Fibroblast of lung (primary cell): Measurements from ENCODE around the gene CD302. TPM values are rescaled to one million over a fixed set of nuclear protein-coding genes. Genes with fewer than 3 reads are reported as not detected.
A peak's percentile ranks its signal among the peaks of the same experiment; 100 is the strongest.

Experiments
- DNase-seq, 2 donors: peaks; one replicate each; pipeline versions ENCODE4 v3.0.0 to v3.0.0-alpha.2; 2010; ENCODE audit warnings: low read depth in 2 of 2
- H2AFZ ChIP-seq: 2 replicates; pipeline ENCODE4 v1.5.1; 2012; ENCODE audit warnings: low read length, control low read depth, inconsistent platforms
- H3K27ac ChIP-seq: 2 replicates; pipeline ENCODE4 v1.5.1; 2011; ENCODE audit warnings: low read length, control low read depth; ENCODE audit not compliant: insufficient read depth
- H3K27me3 ChIP-seq: 2 replicates; pipeline ENCODE4 v1.5.1; 2011; ENCODE audit warnings: mild to moderate bottlenecking, low read length; ENCODE audit not compliant: control insufficient read depth, insufficient read depth
- H3K36me3 ChIP-seq: 2 replicates; pipeline ENCODE4 v1.5.1; 2011; ENCODE audit warnings: low read length; ENCODE audit not compliant: control insufficient read depth, insufficient read depth
- H3K4me1 ChIP-seq: 2 replicates; pipeline ENCODE4 v1.5.1; 2011; ENCODE audit warnings: low read length; ENCODE audit not compliant: control insufficient read depth, insufficient read depth; ENCODE audit errors: extremely low read depth
- H3K4me2 ChIP-seq: 2 replicates; pipeline ENCODE4 v1.5.1; 2011; ENCODE audit warnings: low read length, control low read depth; ENCODE audit not compliant: insufficient read depth; ENCODE audit errors: extremely low read depth
- H3K4me3 ChIP-seq, 4 experiments: fragments of 200-600 bp in 1 of 4; sonication (generic) in 1 of 4; replicated peaks in 1 of 4; 2 replicates each; pipeline ENCODE4 v1.5.1; 2011 to 2016; ENCODE audit warnings: low read length in 4 of 4, low read depth in 3 of 4, mild to moderate bottlenecking in 3 of 4, control low read depth in 2 of 4, inconsistent platforms in 1 of 4, mixed read lengths in 1 of 4; ENCODE audit not compliant: insufficient read depth in 1 of 4; ENCODE audit errors: control extremely low read depth in 1 of 4
- H3K79me2 ChIP-seq: 2 replicates; pipeline ENCODE4 v1.5.1; 2012; ENCODE audit warnings: mild to moderate bottlenecking, low read length, inconsistent platforms; ENCODE audit not compliant: control insufficient read depth, insufficient read depth
- H3K9ac ChIP-seq: 2 replicates; pipeline ENCODE4 v1.5.1; 2011; ENCODE audit warnings: mild to moderate bottlenecking, low read length, control low read depth; ENCODE audit not compliant: insufficient read depth
- H3K9me3 ChIP-seq: 2 replicates; pipeline ENCODE4 v1.5.1; 2012; ENCODE audit warnings: low read depth, low read length; ENCODE audit not compliant: control insufficient read depth, insufficient read depth
- H4K20me1 ChIP-seq: 2 replicates; pipeline ENCODE4 v1.5.1; 2011; ENCODE audit warnings: low read length; ENCODE audit not compliant: control insufficient read depth, insufficient read depth; ENCODE audit errors: extremely low read depth
- EZH2 ChIP-seq: IDR thresholded peaks from 2 replicates; pipeline ENCODE4 v1.5.1; 2012; ENCODE audit warnings: low read length, control low read depth, mild to moderate bottlenecking; ENCODE audit errors: missing control alignments
- polyA plus RNA-seq, 2 donors: library from polyadenylated mRNA; depleted of rRNA in 1 of 2; stranded (reverse) in 1 of 2; unstranded in 1 of 2; fragments of >200 nt; gene quantifications; 2 replicates each; pipeline ENCODE4 v1.2.1, GENCODE V29; 2011 to 2012; ENCODE audit warnings: missing spikeins in 1 of 2
- total RNA-seq: library from RNA; depleted of rRNA; stranded (reverse); fragments of >200 nt; gene quantifications from 2 replicates; pipeline ENCODE4 v1.2.1, GENCODE V29; 2014
- TF ChIP-seq, protein P1 (sequence below), 2 donors: IDR thresholded peaks in 1 of 2; conservative IDR thresholded peaks in 1 of 2; 1 replicate in 1 of 2; 2 replicates in 1 of 2; pipeline ENCODE4 v1.5.1; 2011 to 2012; ENCODE audit warnings: low read length in 2 of 2, control low read depth in 1 of 2, inconsistent platforms in 1 of 2, low read depth in 1 of 2, mild to moderate bottlenecking in 1 of 2

The CD302 gene
- total and polyA plus RNA-seq, 2 donors (not counting 1 experiment from before 2014, with no cell fraction given) = 9.4 to 19.1 TPM

DNA sequence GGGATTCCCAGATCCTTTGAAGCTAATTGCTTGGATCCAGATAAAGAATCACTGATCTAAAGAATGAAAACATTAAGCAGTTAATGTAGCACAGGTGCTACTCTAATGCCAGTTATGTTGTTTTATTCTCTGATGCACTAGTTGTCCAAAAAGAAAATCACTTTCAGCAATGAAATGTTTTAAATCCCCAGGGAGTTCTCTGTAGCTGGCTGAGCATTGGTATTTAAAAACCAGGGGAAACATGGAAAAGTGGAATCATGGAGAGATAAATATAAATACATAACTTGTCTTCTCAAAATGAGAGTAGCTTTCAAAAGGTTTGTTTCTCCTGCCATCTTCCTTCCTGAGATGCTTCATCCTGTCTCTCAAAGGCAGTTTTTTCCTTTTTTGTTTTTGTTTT, 37.7 kb downstream of the CD302 start:
- no peak for DNase-seq
- no peak overlapping the region for H3K9ac ChIP-seq
- peaks cover 2% of the 10 kb centered on the region for H3K36me3 ChIP-seq
- no peak overlapping the region for H3K4me2 ChIP-seq
- TF ChIP-seq, protein P1, sequence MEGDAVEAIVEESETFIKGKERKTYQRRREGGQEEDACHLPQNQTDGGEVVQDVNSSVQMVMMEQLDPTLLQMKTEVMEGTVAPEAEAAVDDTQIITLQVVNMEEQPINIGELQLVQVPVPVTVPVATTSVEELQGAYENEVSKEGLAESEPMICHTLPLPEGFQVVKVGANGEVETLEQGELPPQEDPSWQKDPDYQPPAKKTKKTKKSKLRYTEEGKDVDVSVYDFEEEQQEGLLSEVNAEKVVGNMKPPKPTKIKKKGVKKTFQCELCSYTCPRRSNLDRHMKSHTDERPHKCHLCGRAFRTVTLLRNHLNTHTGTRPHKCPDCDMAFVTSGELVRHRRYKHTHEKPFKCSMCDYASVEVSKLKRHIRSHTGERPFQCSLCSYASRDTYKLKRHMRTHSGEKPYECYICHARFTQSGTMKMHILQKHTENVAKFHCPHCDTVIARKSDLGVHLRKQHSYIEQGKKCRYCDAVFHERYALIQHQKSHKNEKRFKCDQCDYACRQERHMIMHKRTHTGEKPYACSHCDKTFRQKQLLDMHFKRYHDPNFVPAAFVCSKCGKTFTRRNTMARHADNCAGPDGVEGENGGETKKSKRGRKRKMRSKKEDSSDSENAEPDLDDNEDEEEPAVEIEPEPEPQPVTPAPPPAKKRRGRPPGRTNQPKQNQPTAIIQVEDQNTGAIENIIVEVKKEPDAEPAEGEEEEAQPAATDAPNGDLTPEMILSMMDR (conservative IDR thresholded peaks at IDR 0.05 in 1 of 2, IDR thresholded peaks at IDR 0.05 in 1 of 2; ENCODE audit: low read depth in 1 of 2, low read length in 2 of 2) = no peak
- no peak for TF ChIP-seq EZH2
- peaks cover 20% of the 10 kb centered on the region for H3K79me2 ChIP-seq
- no peak overlapping the region for H2AFZ ChIP-seq
- H4K20me1 ChIP-seq = no peaks in the 10 kb centered on the region
- no peaks in the 10 kb centered on the region for H3K27me3 ChIP-seq
- no peak overlapping the region for H3K4me3 ChIP-seq
- no peaks in the 10 kb centered on the region for H3K4me1 ChIP-seq
- no peak overlapping the region for H3K27ac ChIP-seq
- H3K9me3 ChIP-seq = no peaks in the 10 kb centered on the region

DNA sequence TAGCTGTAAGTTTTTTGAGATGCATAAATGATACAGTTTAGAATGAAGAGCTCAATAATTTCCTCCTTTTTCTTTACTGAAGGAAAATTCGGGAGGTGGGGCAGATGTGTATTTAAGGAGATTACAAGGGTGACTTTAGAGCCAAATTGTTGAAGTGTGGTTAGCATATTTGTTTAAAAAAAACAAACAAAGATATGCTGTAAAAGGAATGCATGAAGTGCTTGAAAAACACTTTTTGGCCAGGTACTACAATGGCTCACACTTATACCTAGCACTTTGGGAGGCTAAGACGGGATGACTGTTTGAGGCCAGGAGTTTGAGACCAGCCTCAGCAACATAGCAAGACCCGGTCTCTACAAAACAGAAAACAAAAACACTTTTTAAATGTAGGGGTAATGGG, 38.4 kb downstream of the CD302 start:
- TF ChIP-seq, protein P1 (conservative IDR thresholded peaks at IDR 0.05 in 1 of 2, IDR thresholded peaks at IDR 0.05 in 1 of 2; ENCODE audit: low read depth in 1 of 2, low read length in 2 of 2) = no peak
- TF ChIP-seq EZH2 = no peak
- Histone ChIP-seq H4K20me1 (no peaks in the 10 kb centered on the region), H3K4me2 (no peak overlapping the region), H3K4me3 (no peak overlapping the region), H3K36me3 (peaks cover 2% of the 10 kb centered on the region), H3K27me3 (no peaks in the 10 kb centered on the region), H3K27ac (no peak overlapping the region), H2AFZ (no peak overlapping the region), H3K79me2 (peaks cover 26% of the 10 kb centered on the region), H3K9ac (no peak overlapping the region), H3K9me3 (no peaks in the 10 kb centered on the region), H3K4me1 (no peaks in the 10 kb centered on the region)
- DNase-seq = peak in 1 of 2 donors; percentile 24

DNA sequence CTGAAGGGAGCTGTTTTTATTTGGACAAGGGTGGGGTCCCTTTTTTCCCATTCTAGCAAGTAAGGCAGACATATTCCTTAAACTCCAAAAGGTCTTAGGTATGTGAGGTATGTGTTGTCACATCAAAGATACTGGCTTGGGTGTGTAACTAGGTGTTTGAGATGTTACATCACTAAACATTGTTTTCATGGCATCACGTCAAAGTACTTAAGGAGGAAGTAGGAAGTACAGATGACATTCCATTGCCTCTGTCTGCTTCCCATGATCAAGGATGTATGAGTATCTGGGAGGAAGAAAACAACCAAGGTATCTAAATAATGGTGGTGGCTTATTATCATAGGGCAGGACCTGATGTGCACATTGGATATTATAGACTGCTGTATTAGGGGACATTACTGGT, 39.3 kb downstream of the CD302 start:
- Histone ChIP-seq H3K9me3 (no peaks in the 10 kb centered on the region), H3K9ac (no peak overlapping the region), H3K4me1 (no peaks in the 10 kb centered on the region), H3K79me2 (peaks cover 34% of the 10 kb centered on the region), H3K4me3 (no peak overlapping the region), H3K36me3 (peaks cover 2% of the 10 kb centered on the region), H3K27me3 (no peaks in the 10 kb centered on the region), H4K20me1 (no peaks in the 10 kb centered on the region), H2AFZ (no peak overlapping the region), H3K27ac (no peak overlapping the region), H3K4me2 (no peak overlapping the region)
- TF ChIP-seq EZH2 = no peak
- TF ChIP-seq, protein P1 (conservative IDR thresholded peaks at IDR 0.05 in 1 of 2, IDR thresholded peaks at IDR 0.05 in 1 of 2; ENCODE audit: low read depth in 1 of 2, low read length in 2 of 2) = no peak
- DNase-seq = peak in 1 of 2 donors; percentile 61
